HepG2 (cell line): ENCODE measurements around the gene TBXA2R. TPM values are rescaled to one million over a fixed set of nuclear protein-coding genes. Genes with fewer than 3 reads are reported as not detected.

Source experiments
- ATF4 ChIP-seq, 2 experiments: fragments of 450-650 bp in 1 of 2; sonication (generic) in 1 of 2; formaldehyde crosslinking; IDR thresholded peaks; 2 replicates each; pipeline versions ENCODE4 v1.5.0 to v1.8.0; 2020 to 2022; ENCODE audit warnings: mild to moderate bottlenecking in 1 of 2, missing genetic modification reagents in 1 of 2
- ESRRA ChIP-seq: sonication (generic); formaldehyde crosslinking; IDR thresholded peaks from 2 replicates; pipeline ENCODE4 v1.5.1; 2020; ENCODE audit warnings: mild to moderate bottlenecking, low read depth, missing genetic modification reagents
- FOXC1 ChIP-seq: sonication (generic); formaldehyde crosslinking; IDR thresholded peaks from 2 replicates; pipeline ENCODE4 v1.8.0; 2022; ENCODE audit warnings: mild to moderate bottlenecking, missing genetic modification reagents, borderline replicate concordance
- IRF9 ChIP-seq: sonication (generic); formaldehyde crosslinking; IDR thresholded peaks from 2 replicates; pipeline ENCODE4 v1.8.0; 2022; ENCODE audit warnings: missing genetic modification reagents, mild to moderate bottlenecking, borderline replicate concordance
- ISL2 ChIP-seq: sonication (generic); formaldehyde crosslinking; IDR thresholded peaks from 2 replicates; pipeline ENCODE4 v1.5.0; 2020; ENCODE audit warnings: missing genetic modification reagents
- MAZ ChIP-seq, 2 experiments: sonication (generic) in 1 of 2; formaldehyde crosslinking in 1 of 2; IDR thresholded peaks; 2 replicates each; pipeline versions ENCODE4 v1.5.0 to v1.6.1; 2012 to 2020; ENCODE audit warnings: low read depth in 2 of 2, mild to moderate bottlenecking in 2 of 2, borderline replicate concordance in 1 of 2, improper control_type of control experiment in 1 of 2, low read length in 1 of 2, missing genetic modification reagents in 1 of 2, moderate library complexity in 1 of 2
- MEIS2 ChIP-seq: sonication (generic); formaldehyde crosslinking; IDR thresholded peaks from 2 replicates; pipeline ENCODE4 v1.9.0; 2021; ENCODE audit warnings: mild to moderate bottlenecking, missing genetic modification reagents
- MXI1 ChIP-seq: IDR thresholded peaks from 3 replicates; pipeline ENCODE4 v1.6.1; 2012; ENCODE audit warnings: low read depth, low read length, inconsistent platforms, borderline replicate concordance
- NCOA1 ChIP-seq: sonication (generic); formaldehyde crosslinking; IDR thresholded peaks from 2 replicates; pipeline ENCODE4 v1.9.0; 2021; ENCODE audit warnings: missing genetic modification reagents
- SMC3 ChIP-seq: IDR thresholded peaks from 2 replicates; pipeline ENCODE4 v1.6.1; 2011; ENCODE audit warnings: low read length, improper control_type of control experiment
- SNAPC5 ChIP-seq: sonication (generic); formaldehyde crosslinking; IDR thresholded peaks from 2 replicates; pipeline ENCODE4 v1.8.1; 2023; ENCODE audit warnings: mild to moderate bottlenecking, missing genetic modification reagents, borderline replicate concordance
- SOX5 ChIP-seq: IDR thresholded peaks from 2 replicates; pipeline ENCODE4 v1.6.1; 2016; ENCODE audit warnings: borderline replicate concordance
- SPEN ChIP-seq: sonication (generic); formaldehyde crosslinking; IDR thresholded peaks from 2 replicates; pipeline ENCODE4 v1.5.1; 2020; ENCODE audit warnings: low read depth, mild to moderate bottlenecking, missing genetic modification reagents
- ZBTB3 ChIP-seq: sonication (generic); formaldehyde crosslinking; IDR thresholded peaks from 2 replicates; pipeline ENCODE4 v1.4.0; 2020; ENCODE audit warnings: low read depth, mild to moderate bottlenecking, moderate library complexity, missing genetic modification reagents, borderline replicate concordance
- ZNF354B ChIP-seq: sonication (generic); formaldehyde crosslinking; IDR thresholded peaks from 2 replicates; pipeline ENCODE4 v1.8.0; 2022; ENCODE audit warnings: mild to moderate bottlenecking, missing genetic modification reagents
- ZNF414 ChIP-seq: sonication (generic); formaldehyde crosslinking; IDR thresholded peaks from 2 replicates; pipeline ENCODE4 v1.5.0; 2020; ENCODE audit warnings: missing genetic modification reagents
- ZNF549 ChIP-seq: sonication (generic); formaldehyde crosslinking; IDR thresholded peaks from 2 replicates; pipeline ENCODE4 v1.5.0; 2020; ENCODE audit warnings: missing genetic modification reagents
- ZNF672 ChIP-seq: sonication (generic); formaldehyde crosslinking; IDR thresholded peaks from 2 replicates; pipeline ENCODE4 v1.8.1; 2022; ENCODE audit warnings: missing genetic modification reagents
- ZNF691 ChIP-seq: sonication (generic); formaldehyde crosslinking; IDR thresholded peaks from 2 replicates; pipeline ENCODE4 v1.4.0; 2020; ENCODE audit warnings: missing genetic modification reagents, low read depth, mild to moderate bottlenecking, borderline replicate concordance
- polyA plus RNA-seq, 8 experiments: library from polyadenylated mRNA; depleted of rRNA in 3 of 8; stranded (reverse) in 7 of 8; unstranded in 1 of 8; fragments of >200 nt; fragmentation: Illumina TruSeq in 4 of 8; extraction: Trizol in 4 of 8; gene quantifications; 2 replicates each; pipeline versions ENCODE4 v1.2.1 to v1.2.3, GENCODE V29; 2011 to 2016; ENCODE audit warnings: low read depth in 4 of 8, missing spikeins in 1 of 8, mixed read lengths in 1 of 8; ENCODE audit not compliant: insufficient read depth in 1 of 8
- total RNA-seq, 5 experiments: library from RNA; depleted of rRNA; stranded (reverse); fragments of >200 nt; fragmentation: Illumina TruSeq; extraction: Trizol; gene quantifications; 2 replicates each; pipeline ENCODE4 v1.2.3, GENCODE V29; 2016; ENCODE audit warnings: low read depth in 1 of 5

Gene TBXA2R
- total and polyA plus RNA-seq, 2 of the 13 experiments (the other 11 are each of a cell fraction or from before 2014, with no cell fraction given), result 0.09 TPM; not detected in 1

- TF ChIP-seq FOXC1 (CRISPR knock-in tag), result no peak
- TF ChIP-seq ZNF672 (CRISPR knock-in tag), result no peak
- TF ChIP-seq ZNF354B (CRISPR knock-in tag), result no peak
- no peak for TF ChIP-seq IRF9
- TF ChIP-seq MXI1, result peak; percentile 92; the same call in 1 of the 3 replicates
- TF ChIP-seq SOX5, result 0 out of 2 replicates have a peak, but pooled peaks have one; percentile 23
- TF ChIP-seq ZNF691 (CRISPR knock-in tag), result no peak
- no peak for TF ChIP-seq SMC3
- TF ChIP-seq ZBTB3, result no peak
- no peak for TF ChIP-seq ISL2
- no peak for TF ChIP-seq SNAPC5 (CRISPR knock-in tag)
- no peak for TF ChIP-seq ATF4 (CRISPR knock-in tag; IDR thresholded peaks at IDR 0.05)
- no peak for TF ChIP-seq MEIS2
- TF ChIP-seq ESRRA (CRISPR knock-in tag), result no peak
- no peak for TF ChIP-seq ZNF414 (CRISPR knock-in tag)
- peak; percentile 63 for TF ChIP-seq MAZ (IDR thresholded peaks at IDR 0.05; ENCODE audit: borderline replicate concordance, low read depth, low read length)
- TF ChIP-seq MAZ (CRISPR knock-in tag; IDR thresholded peaks at IDR 0.05; ENCODE audit: low read depth), result peak; percentile 33; the same call in 1 of the 2 replicates
- TF ChIP-seq SPEN (CRISPR knock-in tag), result peak; percentile 31; the same call in 1 of the 2 replicates
- no peak for TF ChIP-seq NCOA1 (CRISPR knock-in tag)
- TF ChIP-seq ZNF549 (CRISPR knock-in tag), result no peak
Measured at GRCh38 chr19:3572132-3572854, 34.4 kb downstream of the TBXA2R start (continued).
